ENCODE results near the gene TOP2B. TPM values are rescaled to one million over a fixed set of nuclear protein-coding genes. Genes with fewer than 3 reads are reported as not detected.

Gene TOP2B
- total RNA-seq, 6 donors from 2014 or later = 67.7 to 168 (median 75.6) TPM

GRCh38 chr3:25571285-25571684, 93.4 kb downstream of the TOP2B start:
- H3K27me3 ChIP-seq = no peaks in the 10 kb centered on the region
- TF ChIP-seq POLR2AphosphoS5 (IDR thresholded peaks at IDR 0.05) (no peak), CTCF (IDR thresholded peaks at IDR 0.05) (no peak), POLR2A (IDR thresholded peaks at IDR 0.05) (no peak), EP300 (IDR thresholded peaks at IDR 0.05) (no peak)
- H3K9me3 ChIP-seq = no peaks in the 10 kb centered on the region
- DNase-seq (no peak), ATAC-seq (ENCODE audit: low FRiP score in 2 of 2) (no peak)
- H3K4me3 ChIP-seq = no peak overlapping the region
- H3K4me1 ChIP-seq = peaks cover 0 to 7% (median 2%) of the 10 kb centered on the region in 4 donors
- 96 to 98% methylated on average over 4 to 6 of the region's 6 CpGs for WGBS, 2 donors
- H3K27ac ChIP-seq = no peak overlapping the region
- H3K36me3 ChIP-seq = peaks cover 0 to 6% (median 1%) of the 10 kb centered on the region in 4 donors

GRCh38 chr3:25568525-25569078, 96.1 kb downstream of the TOP2B start:
- ATAC-seq (ENCODE audit: low FRiP score in 2 of 2) (no peak), DNase-seq (peak in 1 of 2 donors; percentile 28)
- Histone ChIP-seq H3K27me3 (no peaks in the 10 kb centered on the region), H3K4me3 (no peak overlapping the region), H3K4me1 (peaks cover 0 to 7% (median 2%) of the 10 kb centered on the region in 4 donors), H3K36me3 (peaks cover 0 to 6% (median 1%) of the 10 kb centered on the region in 4 donors), H3K27ac (no peak overlapping the region), H3K9me3 (no peaks in the 10 kb centered on the region)
- 94 to 95% methylated on average over 10 of the region's 10 CpGs for WGBS, 2 donors
- no peak for TF ChIP-seq POLR2A (IDR thresholded peaks at IDR 0.05)

GRCh38 chr3:25567806-25568524, 96.7 kb downstream of the TOP2B start:
- peaks cover 0 to 6% (median 1%) of the 10 kb centered on the region in 4 donors for H3K36me3 ChIP-seq
- no peaks in the 10 kb centered on the region for H3K9me3 ChIP-seq
- peaks cover 0 to under 1% (median 0%) of the 10 kb centered on the region in 4 donors for H3K4me1 ChIP-seq
- H3K27ac ChIP-seq = no peak overlapping the region
- TF ChIP-seq POLR2AphosphoS5 (IDR thresholded peaks at IDR 0.05) (no peak), EP300 (IDR thresholded peaks at IDR 0.05) (no peak), CTCF (IDR thresholded peaks at IDR 0.05) (no peak), POLR2A (IDR thresholded peaks at IDR 0.05) (no peak)
- ATAC-seq (ENCODE audit: low FRiP score in 2 of 2) (no peak), DNase-seq (peak in 1 of 2 donors; percentile 50)
- H3K27me3 ChIP-seq = no peaks in the 10 kb centered on the region
- 90 to 96% methylated on average over 12 to 14 of the region's 14 CpGs for WGBS, 2 donors
- H3K4me3 ChIP-seq = no peak overlapping the region

GRCh38 chr3:25567388-25567787, 97.3 kb downstream of the TOP2B start:
- Histone ChIP-seq H3K27ac (no peak overlapping the region), H3K27me3 (no peaks in the 10 kb centered on the region), H3K36me3 (peaks cover 0 to 6% (median 1%) of the 10 kb centered on the region in 4 donors), H3K4me1 (no peaks in the 10 kb centered on the region), H3K4me3 (no peak overlapping the region), H3K9me3 (no peaks in the 10 kb centered on the region)
- TF ChIP-seq EP300 (IDR thresholded peaks at IDR 0.05) (no peak), POLR2A (IDR thresholded peaks at IDR 0.05) (no peak), CTCF (IDR thresholded peaks at IDR 0.05) (no peak), POLR2AphosphoS5 (IDR thresholded peaks at IDR 0.05) (no peak)
- ATAC-seq (ENCODE audit: low FRiP score in 2 of 2) (no peak), DNase-seq (no peak)
- WGBS, 2 donors = 85 to 96% methylated on average over 10 of the region's 10 CpGs

- no peaks in the 10 kb centered on the region for H3K4me1 ChIP-seq
- no peak overlapping the region for H3K27ac ChIP-seq
- no peak for TF ChIP-seq POLR2A (IDR thresholded peaks at IDR 0.05)
- TF ChIP-seq CTCF (IDR thresholded peaks at IDR 0.05) = no peak
- no peak for TF ChIP-seq POLR2AphosphoS5 (IDR thresholded peaks at IDR 0.05)
- no peak for TF ChIP-seq EP300 (IDR thresholded peaks at IDR 0.05)
- no peaks in the 10 kb centered on the region for H3K27me3 ChIP-seq
- no peak overlapping the region for H3K4me3 ChIP-seq
- DNase-seq (no peak), ATAC-seq (ENCODE audit: low FRiP score in 2 of 2) (no peak)
- peaks cover 0 to 6% (median 1%) of the 10 kb centered on the region in 4 donors for H3K36me3 ChIP-seq
- H3K9me3 ChIP-seq = no peaks in the 10 kb centered on the region
- 79 to 91% methylated on average over 5 of the region's 5 CpGs for WGBS, 2 donors
These were observed 98.3 kb downstream of the TOP2B start for GRCh38 chr3:25566358-25566920.
